ENCODE results near the gene MACROH2A1.

GRCh38 chr5:135367554-135367953 is 31.5 kb downstream of the MACROH2A1 start:
- no peak for TF ChIP-seq POLR2A (IDR thresholded peaks at IDR 0.05)
- TF ChIP-seq CTCF (IDR thresholded peaks at IDR 0.05): no peak
